HFF-Myc (cell line): ENCODE measurements around the gene ADAM29.
"Not testable (repeated sequence)": the region's sequence is repeated elsewhere in the genome, so short reads cannot be mapped to it uniquely, and the experiment has no call there.

Experiments
- DNase-seq: peaks from one replicate; pipeline ENCODE4 v3.0.0-alpha.2; 2011; ENCODE audit warnings: low read depth; ENCODE audit errors: extremely low read depth
- H3K4me3 ChIP-seq: replicated peaks from 2 replicates; pipeline ENCODE4 v1.5.1; 2011; ENCODE audit warnings: low read depth, mild to moderate bottlenecking, control low read depth, low read length
- CTCF ChIP-seq: IDR thresholded peaks from 2 replicates; pipeline ENCODE4 v1.5.1; 2012; ENCODE audit warnings: mild to moderate bottlenecking, low read depth, low read length, control low read depth; ENCODE audit errors: missing control alignments

Gene ADAM29

GRCh38 chr4:174989791-174990190 is 71.6 kb downstream of the ADAM29 start:
- TF ChIP-seq CTCF: no peak
- DNase-seq: no peak
- H3K4me3 ChIP-seq: no peak overlapping the region

- DNase-seq: no peak
- no peak for TF ChIP-seq CTCF
- H3K4me3 ChIP-seq: no peak overlapping the region
Measured at GRCh38 chr4:174993916-174994315, 75.8 kb downstream of the ADAM29 start.

GRCh38 chr4:174996079-174996478 is 77.9 kb downstream of the ADAM29 start:
- DNase-seq: no peak
- no peak for TF ChIP-seq CTCF
- H3K4me3 ChIP-seq: no peak overlapping the region

- TF ChIP-seq CTCF: no peak
Measured at GRCh38 chr4:174999407-174999806, 81.2 kb downstream of the ADAM29 start.

GRCh38 chr4:175017751-175018150 is 99.6 kb downstream of the ADAM29 start:
- DNase-seq: no peak
- TF ChIP-seq CTCF: no peak
- no peak overlapping the region for H3K4me3 ChIP-seq

More at GRCh38 chr4:174999407-174999806, 81.2 kb downstream of the ADAM29 start:
- no peak overlapping the region for H3K4me3 ChIP-seq
- no peak for DNase-seq

GRCh38 chr4:175019447-175019846 is 101.3 kb downstream of the ADAM29 start:
- H3K4me3 ChIP-seq, DNase-seq: not testable (repeated sequence)
